Inferior parietal cortex (tissue), 1 donor: ENCODE results near the gene PRPH2.

Experiments
- DNase-seq: peaks from one replicate; pipeline ENCODE4 v3.0.0-alpha.2; 2016; ENCODE audit errors: extremely low spot score

The PRPH2 gene, protein sequence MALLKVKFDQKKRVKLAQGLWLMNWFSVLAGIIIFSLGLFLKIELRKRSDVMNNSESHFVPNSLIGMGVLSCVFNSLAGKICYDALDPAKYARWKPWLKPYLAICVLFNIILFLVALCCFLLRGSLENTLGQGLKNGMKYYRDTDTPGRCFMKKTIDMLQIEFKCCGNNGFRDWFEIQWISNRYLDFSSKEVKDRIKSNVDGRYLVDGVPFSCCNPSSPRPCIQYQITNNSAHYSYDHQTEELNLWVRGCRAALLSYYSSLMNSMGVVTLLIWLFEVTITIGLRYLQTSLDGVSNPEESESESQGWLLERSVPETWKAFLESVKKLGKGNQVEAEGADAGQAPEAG

DNA sequence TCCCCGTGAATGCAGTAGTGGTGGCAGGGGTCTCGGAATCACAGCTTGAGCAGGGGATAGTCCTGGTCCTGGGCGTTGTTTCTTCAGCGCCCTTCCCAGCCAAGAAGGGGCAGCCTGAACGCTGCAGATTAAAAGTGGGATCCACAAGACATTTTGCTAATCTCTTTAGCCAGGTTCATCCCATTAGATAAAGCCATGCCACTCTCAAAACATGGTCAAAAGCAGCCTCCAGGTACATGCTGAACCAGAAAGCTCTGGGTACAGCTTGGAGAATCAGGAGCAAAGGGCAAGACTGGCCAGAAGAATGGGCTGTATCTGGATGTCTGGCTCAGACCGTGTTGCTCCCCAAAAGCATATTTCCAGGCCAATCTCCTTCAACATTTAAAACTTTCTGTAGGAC, at the start of gene PRPH2:
TSS of gene PRPH2 (minus strand) at position 101 of the 400 bp plus-strand sequence. CDS start 263 bp downstream, outside the sequence.
- DNase-seq = no peak

DNA sequence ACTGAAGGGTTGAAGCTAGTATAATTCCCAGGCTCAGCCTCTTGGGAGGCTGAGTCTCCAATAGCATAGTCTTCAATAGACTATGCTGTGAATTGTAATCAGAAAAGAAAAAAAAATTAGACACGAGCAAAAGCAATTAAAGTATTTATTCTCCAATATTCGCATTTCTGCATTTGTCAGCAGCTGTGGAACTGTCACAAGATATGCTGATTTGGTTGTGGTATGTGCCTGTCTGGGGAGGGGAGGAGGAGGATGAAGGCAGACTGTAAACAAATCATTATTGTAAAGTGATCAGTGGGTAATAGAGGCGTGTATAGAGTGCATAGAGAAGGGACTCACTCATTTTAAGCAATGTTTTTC, 49.3 kb upstream of the PRPH2 start:
- DNase-seq = no peak

GRCh38 chr6:42769836-42770235, 47.4 kb upstream of the PRPH2 start:
- no peak for DNase-seq

DNA sequence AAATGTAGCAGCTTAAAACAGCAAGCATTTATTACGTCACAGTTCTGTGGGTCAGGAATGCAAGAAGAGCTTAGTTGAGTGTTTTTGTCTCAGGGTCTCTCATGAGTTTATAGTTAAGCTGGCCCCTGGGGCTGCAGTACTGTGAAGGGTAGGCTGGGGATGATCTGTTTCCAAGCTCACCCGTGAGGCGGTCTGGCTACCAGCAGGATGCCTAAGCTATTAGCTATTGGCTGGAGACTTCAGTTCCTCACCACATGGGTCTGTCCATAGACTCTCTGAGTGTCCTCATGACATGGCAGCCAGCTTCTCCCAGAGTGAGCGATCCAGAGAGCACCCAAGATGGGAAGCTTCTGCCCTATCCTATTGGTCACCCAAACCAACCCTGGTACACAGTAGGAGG, 46.7 kb upstream of the PRPH2 start:
- DNase-seq = no peak

DNA sequence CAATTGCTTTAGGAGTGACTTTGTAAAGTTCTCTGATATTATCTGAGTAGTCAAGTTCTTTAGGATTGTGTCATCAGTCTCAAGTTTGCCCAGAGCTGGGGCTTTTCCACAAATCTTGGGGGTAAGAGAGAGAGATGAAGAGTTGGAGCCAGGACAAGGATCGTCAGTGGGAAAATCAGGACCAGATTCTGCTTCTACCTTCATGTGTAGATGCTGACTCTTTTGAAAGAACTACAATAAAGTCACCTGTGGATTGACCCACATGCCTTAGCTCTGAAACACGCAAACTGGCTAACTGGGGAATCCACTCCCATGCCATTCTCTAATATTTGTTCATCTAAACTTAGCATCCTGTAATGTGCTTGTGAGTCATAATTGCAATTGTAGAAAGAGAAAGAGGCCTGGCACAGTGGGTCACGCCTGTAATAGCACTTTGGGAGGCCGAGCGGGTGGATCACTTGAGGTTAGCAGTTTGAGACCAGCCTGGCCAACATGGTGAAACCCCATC, 43.8 kb upstream of the PRPH2 start:
- no peak for DNase-seq

DNA sequence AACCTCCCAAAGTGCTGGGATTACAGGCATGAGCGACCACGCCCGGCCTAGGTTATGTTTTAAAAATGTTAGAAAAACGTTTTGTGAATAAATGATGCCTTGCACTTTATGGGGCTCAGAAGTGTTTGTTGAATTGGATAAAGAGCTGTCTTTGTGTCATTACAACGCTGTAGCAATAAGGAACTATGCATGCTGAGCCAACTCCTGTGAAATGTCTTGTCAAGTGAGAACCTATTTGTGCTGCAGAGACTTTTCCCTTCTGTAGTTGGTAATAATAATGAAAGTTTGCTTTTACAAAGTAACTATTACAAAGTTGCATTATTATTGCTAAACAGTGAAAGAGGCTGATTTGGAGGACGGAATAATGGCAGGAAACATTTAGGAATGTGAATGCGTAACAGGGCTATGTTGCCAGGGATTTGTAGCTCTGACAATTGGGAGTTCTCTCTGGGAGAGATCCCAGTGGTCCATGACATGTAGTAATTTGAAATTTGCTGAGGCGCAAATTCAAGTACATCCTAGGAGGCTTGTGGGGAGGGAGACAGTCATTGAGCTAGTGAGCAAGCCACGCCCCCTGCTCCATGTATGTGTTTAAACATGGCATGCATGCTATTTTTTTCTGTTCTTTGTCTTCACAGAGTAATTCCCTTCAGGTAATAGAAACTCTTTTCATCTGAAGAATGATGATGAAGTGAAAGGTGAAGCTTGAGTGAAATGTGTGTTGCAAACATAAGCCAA, 42.7 kb upstream of the PRPH2 start:
- no peak for DNase-seq

- no peak for DNase-seq
These were observed 40.6 kb upstream of the PRPH2 start for GRCh38 chr6:42762950-42763349.

DNA sequence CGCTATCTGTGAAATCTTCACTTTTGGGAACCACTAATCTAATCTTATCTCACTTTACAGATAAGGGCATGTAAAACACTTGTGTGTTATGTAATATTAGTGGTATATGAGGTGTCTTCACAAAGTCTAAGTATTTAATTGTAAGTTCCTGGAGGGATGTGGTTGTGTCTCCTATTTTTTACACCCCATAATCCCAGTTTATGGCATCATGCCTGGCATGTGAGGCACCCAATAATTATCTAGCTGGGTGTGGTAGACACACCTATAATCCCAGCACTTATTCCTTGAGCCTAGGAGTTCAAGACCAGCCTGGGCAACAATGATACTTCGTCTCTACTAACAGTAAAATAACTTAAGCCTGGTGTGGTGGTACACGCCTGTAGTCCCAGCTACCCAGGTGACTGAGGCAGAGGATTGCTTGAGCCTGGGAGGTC, 40.0 kb upstream of the PRPH2 start:
- no peak for DNase-seq

- DNase-seq = no peak
These were observed 39.1 kb upstream of the PRPH2 start for GRCh38 chr6:42761287-42762067.

DNA sequence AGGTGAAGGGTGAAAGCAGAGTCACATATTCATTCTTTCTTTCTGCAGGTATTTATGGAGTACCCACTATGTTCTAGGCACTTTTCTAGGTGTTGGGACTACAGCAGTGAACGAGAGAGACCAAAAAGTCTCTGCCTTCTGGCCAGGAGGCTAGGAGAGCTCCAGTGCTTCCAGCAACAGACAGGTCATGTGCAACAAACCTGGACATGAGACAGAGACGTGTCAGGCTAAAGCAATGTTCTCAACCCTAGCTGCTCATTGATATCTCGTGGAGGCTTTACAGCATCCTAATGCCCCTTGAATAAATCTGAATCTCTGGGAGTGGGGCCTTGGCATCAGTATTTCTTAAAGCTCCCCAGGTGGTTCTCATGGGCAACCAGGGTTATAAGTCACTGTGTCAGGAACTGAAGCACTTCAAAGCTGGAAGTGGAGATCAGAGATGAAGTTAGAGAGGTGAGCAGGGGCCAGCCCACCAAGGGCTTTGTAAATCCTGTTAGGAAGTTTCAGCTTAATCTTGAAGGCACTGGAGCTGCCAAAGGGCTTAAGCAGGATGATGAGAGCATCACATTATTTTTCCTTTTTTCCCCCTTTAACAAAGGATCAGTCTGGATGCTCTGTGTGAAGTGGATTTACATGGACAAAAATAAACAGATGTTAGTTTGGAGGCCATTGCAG, 36.5 kb upstream of the PRPH2 start:
- DNase-seq = no peak

DNA sequence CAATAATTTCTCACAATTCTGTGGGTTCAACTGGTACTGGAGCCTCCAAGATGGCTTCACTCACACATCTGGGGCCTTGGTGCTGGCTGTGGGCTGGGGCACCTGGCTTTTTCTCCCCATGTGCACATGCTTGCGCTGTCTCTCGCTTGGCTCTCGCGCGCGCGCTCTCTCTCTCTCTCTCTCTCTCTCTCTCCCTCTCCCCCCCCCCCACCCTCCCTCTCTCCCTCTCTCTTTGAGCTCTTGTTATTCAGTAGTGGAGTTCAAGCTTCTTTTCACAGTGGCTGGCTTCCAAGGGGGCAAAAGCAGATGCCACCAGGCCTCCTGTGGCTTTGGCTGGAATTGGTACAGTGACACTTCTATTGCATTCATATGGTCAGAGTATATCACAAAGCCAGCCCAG, 34.3 kb upstream of the PRPH2 start:
- no peak for DNase-seq

DNA sequence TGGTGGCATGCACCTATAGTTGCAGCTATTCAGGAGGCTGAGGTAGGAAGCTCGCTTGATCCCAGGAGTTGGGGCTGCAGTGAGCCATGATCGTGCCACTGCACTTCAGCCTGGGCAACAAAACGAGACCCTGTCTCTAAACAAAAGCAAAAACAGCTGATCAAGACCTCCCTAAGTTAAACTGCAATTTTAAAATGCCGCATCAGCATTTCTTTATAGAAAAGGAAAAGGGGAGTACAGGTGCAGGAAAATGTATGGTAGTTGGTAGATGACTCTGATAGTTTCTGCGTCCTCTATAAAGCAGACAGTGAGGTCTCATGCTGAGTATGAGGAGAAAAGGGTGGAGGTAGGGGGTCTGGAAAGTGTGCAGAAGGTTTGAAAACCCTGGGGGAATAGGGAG, 32.4 kb upstream of the PRPH2 start:
- no peak for DNase-seq

DNA sequence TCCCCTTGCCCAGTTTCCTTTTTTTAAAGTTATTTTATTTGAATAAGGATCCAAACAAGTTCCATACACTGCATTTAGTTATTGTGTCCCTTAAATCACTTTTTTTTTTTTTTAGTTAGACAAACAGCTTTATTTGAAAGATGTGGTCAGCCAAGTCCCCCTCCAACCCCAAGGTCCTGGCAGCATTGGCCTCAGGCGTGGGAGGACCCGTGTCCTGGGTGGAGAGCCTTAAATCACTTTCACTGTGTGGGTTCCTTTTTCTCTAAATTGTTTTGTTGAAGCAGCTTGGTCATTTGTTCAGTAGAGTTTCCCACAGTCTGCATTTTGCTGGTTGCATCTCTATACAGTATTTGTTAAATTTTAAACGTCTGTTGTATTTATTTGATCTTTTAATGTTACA, 28.7 kb upstream of the PRPH2 start:
- no peak for DNase-seq

DNA sequence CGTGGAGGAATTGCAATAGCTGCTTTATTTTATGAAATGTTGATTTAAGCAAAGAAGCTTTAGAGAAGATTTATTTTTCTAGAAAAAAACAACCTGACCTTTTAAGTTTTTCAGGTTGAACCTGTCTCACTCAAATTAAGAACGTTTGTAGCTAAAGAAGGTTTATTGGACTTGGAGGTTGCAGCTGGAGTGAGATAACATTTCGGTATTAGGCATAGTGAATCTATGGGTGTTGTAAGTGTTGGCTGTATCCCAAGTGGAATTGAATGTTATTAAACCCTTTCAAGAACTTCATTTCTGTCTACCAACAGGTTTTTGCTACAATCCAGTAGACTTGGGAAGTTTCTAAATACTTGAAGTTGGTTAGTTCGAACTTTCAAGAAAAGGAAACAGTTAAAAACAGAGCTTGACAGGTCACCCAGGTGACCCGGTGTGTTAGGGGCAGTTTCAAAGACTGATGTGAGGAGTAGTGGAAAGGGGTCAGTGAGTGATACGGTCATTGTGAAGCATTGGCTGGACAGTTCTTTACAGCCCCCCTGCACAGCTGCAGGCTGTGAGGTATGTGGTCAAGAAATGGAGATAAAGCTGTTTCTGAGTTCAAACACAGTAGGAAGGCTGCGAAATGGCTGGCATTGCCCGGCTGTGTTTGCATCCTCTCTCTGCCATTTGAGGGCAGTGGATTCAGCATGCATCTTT, 26.0 kb upstream of the PRPH2 start:
- DNase-seq = no peak

DNA sequence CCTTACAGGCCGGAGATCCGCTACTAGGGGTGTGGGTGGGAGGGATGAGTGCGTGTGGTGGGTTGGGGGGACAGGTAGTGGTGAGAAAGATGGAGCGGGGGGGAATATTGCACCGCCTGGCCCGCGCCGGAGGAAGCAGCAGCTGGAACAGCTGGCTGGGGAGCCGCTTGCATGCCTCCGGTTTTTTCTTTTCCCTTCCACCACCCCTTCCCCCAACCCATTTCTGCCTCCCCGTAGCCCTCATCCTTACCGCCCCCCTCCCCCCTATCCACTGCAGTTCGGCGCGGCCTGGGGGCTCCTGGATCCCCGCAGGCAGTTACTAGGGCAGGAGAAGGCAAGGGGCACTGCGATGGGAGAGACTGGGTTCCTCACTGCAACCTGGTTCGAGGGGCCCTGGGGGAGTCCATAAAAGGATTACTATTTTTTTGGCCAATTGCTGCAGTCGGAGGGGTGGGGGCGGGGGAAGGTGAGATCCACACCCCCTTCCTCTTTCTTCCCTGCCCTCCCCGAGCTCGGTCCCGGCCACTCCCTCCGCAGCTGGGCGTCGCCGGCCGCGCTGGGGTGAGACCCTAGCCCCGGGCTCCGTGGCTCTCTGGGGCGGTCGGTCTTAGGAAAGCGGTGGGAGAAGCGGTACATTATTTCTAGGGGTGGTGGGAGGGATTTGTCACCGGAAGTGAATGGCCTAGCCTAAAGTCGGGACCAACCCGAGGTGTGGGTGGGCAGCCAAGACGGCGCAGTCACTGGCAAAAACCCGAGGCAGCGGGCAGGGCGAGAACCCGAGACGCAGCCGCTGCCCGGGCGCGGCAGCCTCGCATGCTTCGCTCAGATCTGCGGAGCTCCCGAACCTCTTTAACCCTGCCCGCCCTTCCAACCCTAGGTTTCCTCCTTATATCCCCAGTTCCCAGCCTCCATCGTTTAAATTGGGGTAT, 24.3 kb upstream of the PRPH2 start:
- DNase-seq = peak; percentile 74

GRCh38 chr6:42745640-42746462, 23.5 kb upstream of the PRPH2 start, which contains the start of gene TBCC:
Gene TBCC (minus strand): TSS chr6:42746103. CDS start chr6:42746073, 30 bp downstream.
- peak; percentile 98 for DNase-seq

DNA sequence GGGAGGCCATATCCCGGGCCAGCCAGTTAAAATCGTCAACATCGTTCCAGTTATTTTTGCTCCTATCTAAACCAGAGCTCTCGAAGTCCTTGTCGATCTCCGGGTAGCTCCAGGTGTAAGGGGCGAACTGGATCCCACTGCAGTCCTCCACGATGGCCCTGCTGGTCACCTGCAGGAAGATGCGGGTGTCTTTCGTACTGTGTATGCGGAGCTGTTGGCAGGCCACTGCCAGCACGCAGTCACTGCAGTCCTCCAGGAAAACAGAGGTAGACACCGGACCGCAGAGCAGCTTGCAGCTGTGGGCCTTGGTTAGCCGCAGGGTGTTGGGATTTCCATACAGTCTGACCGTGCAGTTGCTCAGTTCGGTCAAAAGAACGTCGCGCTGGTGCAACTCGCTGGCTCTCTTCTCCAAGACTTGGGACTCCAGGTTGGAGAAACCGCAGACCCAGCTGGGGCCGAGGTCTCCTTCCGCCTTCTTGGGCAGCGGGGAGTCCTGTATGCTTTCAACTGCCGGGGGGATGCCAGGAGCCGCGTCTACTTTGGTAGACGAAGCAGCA, 22.8 kb upstream of the PRPH2 start:
- DNase-seq = peak; percentile 39

- no peak for DNase-seq
These were observed 22.0 kb upstream of the PRPH2 start for GRCh38 chr6:42744351-42744893.
